LHCN-M2 (cell line): Measurements from ENCODE around the gene NRP2. TPM values are rescaled to one million over a fixed set of nuclear protein-coding genes. Genes with fewer than 3 reads are reported as not detected.

ENCODE experiments used
- DNase-seq: peaks from one replicate; pipeline ENCODE4 v3.0.0-alpha.2; 2012; ENCODE audit warnings: low read depth
- polyA plus RNA-seq: library from polyadenylated mRNA; unstranded; fragments of >200 nt; gene quantifications from one replicate; pipeline ENCODE4 v1.2.1, GENCODE V29; 2012; ENCODE audit warnings: missing spikeins
- total RNA-seq: library from RNA; depleted of rRNA; stranded (reverse); fragments of >200 nt; gene quantifications from 2 replicates; pipeline ENCODE4 v1.2.3, GENCODE V29; 2014; rRNA removed

Gene NRP2, protein sequence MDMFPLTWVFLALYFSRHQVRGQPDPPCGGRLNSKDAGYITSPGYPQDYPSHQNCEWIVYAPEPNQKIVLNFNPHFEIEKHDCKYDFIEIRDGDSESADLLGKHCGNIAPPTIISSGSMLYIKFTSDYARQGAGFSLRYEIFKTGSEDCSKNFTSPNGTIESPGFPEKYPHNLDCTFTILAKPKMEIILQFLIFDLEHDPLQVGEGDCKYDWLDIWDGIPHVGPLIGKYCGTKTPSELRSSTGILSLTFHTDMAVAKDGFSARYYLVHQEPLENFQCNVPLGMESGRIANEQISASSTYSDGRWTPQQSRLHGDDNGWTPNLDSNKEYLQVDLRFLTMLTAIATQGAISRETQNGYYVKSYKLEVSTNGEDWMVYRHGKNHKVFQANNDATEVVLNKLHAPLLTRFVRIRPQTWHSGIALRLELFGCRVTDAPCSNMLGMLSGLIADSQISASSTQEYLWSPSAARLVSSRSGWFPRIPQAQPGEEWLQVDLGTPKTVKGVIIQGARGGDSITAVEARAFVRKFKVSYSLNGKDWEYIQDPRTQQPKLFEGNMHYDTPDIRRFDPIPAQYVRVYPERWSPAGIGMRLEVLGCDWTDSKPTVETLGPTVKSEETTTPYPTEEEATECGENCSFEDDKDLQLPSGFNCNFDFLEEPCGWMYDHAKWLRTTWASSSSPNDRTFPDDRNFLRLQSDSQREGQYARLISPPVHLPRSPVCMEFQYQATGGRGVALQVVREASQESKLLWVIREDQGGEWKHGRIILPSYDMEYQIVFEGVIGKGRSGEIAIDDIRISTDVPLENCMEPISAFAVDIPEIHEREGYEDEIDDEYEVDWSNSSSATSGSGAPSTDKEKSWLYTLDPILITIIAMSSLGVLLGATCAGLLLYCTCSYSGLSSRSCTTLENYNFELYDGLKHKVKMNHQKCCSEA
- total RNA-seq: 14.9 and 19.3 TPM in 2 replicates
- polyA plus RNA-seq: 7.7 TPM

DNA sequence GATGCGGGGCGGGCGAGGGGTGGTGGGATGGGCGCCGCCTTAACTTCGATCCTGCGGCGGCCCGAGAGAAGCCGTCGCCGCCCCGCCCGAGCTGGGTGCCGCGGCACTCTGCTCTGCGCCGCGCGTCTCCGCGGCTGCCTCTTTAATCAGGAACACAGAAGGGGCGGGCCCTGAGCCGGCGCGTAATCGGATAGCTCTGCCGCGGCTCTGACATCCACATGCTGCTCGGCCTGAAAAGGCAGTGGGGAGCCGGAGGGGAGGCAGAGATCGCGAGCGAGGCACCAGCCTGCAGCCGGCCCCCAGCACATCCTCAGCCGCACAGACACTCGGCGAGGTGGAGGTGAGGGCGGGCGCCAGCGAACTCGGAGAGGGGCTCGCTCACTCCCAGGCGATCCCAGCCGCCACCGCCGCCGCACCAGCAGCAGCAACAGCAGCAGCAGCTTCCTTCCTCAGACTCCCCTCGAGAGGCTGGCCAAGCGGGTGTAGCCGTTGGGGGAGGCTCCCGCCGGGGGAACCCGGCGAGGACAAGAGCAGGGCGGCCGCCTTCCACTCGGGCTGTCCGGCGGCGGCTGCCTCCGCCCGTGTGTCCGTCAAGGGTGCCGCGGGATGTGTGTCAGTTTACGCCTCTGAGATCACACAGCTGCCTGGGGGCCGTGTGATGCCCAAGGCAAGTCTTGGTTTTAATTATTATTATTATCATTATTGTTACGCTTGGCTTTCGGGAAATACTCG is at the start of gene NRP2:
Gene NRP2, plus strand, starts transcription at position 263 of the 732 bp plus-strand sequence. CDS start 790 bp downstream, outside the sequence.
- DNase-seq: peak; percentile 78

DNA sequence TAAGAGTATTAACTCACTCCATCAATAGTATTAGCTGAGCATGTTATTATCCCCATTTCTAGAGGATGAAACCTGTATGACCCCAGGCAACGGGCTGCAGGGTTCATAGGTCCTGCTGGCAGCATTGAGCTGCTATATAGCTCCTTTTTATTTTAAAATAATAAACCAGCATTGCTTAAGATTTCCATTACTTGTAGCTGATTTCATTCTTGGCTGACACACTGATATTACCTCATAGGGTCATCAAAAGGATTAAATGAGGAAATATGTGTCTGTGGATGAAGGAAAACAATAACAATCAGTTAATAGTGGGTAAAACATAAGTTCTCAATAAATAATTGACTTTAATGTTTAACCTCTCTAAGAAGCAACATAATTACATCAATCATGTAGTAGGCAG is 48.3 kb upstream of the NRP2 start:
- no peak for DNase-seq

DNA sequence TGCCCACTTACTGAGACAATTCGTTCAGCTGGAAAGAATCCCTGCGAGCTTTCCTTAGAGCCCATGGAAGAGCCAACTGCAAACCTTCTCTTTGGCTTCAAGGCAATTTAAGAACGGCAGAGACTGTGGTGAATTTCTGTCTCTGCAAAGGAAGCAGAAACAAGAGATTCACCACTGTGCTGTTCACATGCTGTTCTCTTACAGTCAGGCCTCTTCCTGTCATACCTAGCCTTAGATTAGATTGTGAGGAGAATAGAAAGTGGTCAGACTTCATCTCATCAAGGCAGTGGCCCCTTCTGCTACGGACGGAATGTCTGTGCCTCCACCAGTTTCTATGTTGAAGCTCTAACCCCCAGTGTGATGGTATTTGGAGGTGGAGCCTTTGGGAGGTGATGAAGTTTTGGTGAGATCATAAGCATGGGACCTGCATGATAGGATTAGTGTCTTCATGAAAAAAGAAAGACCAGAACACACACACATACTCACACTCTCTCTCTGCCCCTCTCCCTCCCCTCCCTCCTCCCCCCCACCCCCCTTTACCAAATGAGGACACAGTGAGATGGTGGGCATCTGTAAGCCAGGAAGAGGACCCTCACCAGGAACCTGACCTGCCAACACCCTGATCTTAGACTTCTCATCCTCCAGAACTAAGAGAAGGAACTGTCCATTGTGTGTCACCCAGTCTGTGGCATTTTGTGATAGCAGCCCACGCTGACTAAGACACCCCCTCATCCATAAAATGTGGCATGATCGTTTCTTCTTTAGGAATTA is 45.6 kb upstream of the NRP2 start:
- DNase-seq: no peak

DNA sequence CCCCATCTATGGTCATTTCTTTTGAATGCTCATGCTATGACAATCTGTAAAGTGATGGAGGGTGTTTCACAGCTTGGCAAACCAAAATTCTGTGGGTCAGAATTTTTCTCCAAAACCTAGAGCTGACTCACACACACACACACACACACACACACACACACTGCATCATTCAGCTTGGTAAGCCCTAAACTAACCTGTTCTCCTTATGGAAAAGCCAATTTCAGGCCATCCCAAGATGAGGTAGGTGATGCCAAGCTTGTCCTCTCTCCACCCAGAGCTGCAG is 45.0 kb upstream of the NRP2 start:
- no peak for DNase-seq

DNA sequence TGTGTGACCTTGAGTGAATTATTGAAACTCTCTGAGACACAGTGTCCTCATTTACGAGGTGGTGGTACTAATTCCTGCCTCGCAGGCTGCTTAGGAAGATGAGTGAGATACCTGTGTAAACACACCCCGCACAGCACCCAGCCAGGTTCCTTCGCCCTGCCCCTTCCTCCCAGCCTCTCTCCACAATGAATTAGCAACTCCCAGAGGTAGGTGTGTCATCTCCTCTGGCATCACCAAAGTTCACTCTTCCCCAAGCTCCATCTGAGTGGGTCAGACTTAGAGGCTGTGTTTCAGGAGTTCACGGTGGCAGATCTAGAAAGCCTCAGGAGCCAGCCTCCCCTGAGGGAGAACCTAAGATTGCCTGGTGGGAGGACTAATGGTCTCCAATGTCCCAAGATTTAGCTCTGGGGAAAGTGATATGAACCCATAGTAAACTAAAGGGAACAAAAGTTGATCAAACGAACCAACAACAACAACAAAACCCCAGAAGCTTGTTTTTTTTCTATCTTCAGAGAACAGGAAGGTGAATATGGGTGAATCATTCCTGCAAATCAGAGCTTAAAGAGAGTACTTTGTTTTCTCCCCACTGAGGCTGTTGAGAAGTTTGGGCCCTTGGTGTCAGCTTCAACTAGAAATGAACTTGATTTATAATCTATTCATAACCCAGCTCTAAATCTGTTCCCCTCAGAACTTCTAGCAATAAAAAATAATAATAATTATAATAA is 44.4 kb upstream of the NRP2 start:
- DNase-seq: no peak

DNA sequence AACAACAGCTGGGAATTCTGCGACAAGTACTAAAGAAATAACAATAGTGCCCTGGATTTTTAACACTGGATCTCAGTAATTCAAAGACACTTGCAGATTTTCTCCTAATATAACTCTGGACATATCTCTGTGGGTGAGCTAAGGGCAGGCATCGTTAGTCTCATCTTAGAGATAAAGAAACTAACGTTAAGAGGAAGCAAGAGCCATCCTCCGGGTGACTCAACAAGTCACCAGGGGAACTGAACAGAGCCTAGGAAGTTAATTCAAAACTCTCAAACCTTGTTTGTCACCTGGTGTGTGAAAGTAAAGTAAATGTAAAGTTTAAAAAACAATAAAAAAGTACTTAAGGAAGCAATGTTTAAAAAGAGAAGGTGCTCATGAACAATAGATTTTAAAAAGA is 41.6 kb upstream of the NRP2 start:
- no peak for DNase-seq

DNA sequence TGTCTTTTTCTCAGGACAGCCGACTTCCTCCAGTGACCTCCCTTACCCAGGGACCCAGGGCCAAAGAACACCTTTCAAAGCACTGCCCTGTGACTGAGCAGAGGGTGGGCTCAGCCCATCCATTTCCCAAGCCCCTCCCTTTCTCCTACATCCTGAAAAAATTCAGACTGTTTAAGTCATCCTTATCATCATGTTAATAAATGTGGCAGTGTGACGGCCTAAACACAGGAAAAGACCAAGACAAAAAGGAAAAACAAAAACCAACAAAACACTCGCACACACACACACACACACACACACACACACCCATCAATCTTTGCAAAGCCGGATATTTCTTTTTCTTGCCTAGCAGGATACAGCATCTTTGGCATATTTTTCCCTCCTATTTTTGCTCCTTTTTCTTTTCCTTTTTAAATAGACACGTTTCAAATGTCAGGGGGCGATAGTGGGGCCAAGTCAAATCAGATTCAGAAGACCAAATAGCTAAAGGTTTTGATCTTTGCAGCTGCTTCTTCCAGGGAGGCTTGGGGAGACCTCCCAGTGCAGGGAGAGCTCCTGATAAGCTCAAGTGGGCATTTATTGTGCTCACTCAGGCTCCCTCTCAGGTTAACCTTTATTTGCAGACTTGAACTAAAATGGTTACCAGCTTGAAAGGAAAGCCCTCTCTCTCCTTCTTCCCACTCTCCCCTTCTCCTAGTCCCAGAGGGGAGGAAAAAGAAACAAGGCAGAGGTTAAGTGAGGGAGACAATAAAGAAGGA is 39.5 kb upstream of the NRP2 start:
- no peak for DNase-seq

DNA sequence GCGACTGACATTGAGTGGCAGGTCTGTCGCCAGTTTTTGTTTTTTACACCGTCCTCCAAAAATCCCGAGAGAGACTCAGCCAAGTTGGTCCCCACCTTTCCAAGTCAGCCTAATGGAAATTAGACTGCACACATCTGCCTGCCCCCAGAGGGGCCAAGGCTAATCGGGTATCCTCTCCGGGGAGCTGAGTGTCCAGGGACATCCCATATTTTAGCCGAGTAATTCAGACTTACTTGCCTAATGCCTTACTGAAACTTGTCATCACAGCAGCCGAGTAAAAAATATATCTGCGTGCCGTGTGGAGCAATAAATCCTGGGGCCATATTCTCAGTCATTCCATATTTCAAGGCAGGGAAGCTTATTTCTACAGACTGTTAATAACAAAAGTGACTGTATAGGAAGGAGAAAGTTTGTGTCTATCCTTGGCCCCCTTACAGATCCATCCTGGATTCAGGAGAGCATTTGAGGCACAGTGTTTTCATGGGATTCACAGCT is 38.9 kb upstream of the NRP2 start:
- DNase-seq: no peak

DNA sequence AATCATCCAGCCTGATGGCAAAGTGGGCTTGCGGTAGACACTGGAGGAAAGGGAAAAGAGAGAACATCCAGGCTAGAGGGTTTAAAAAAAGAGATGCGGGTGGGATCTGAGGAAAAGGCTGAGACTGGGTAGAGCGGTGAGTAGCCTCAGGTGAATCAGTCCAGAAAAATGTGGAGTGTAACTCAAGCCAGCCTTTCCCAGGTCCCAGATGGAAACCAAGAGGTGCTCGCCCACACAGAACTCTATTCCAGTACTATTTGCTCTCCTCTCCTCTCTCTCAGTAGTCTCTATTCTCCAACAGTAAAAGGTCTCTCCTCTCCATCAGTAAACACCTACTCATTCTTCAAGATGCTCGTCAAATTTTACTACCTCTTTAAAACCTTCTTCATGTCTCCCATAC is 38.3 kb upstream of the NRP2 start:
- no peak for DNase-seq

DNA sequence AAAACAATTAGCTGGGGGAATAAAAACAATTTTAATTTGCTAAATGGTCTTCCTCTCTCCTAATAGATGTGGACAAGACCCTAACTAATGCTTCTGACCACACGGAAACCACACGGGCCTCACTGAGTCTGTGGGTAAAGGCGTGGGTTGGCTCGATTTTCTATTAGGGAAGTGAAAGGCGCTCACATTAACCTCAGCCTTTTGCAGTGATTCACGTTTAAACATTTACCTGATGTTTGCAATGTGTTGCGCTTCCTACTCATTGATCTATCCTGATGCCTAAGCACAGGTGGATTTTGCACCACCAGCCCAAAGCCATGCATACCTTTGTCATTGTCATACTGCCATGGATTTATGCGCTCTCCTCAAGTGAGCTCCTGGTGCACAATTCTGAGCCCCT is 35.6 kb upstream of the NRP2 start:
- no peak for DNase-seq

DNA sequence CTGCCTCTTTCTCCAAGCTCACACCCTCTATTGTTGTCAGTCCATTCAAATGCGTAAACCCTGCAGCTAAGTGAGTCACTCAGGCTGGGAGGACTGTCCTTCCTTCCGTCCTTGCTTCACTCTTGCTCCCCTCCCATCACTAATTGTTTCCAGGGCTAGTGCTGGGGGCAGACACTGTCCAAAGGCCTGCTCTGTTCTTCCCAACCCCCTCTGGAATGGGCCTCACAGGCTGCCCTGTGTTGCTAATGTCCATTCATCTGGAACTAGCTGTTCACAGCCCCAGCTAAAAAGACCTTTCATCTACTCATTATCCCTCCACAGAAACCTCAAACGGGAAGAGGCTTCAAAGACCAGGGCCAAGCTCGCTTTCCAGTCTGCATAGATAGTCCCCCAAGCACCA is 31.9 kb upstream of the NRP2 start:
- no peak for DNase-seq

DNA sequence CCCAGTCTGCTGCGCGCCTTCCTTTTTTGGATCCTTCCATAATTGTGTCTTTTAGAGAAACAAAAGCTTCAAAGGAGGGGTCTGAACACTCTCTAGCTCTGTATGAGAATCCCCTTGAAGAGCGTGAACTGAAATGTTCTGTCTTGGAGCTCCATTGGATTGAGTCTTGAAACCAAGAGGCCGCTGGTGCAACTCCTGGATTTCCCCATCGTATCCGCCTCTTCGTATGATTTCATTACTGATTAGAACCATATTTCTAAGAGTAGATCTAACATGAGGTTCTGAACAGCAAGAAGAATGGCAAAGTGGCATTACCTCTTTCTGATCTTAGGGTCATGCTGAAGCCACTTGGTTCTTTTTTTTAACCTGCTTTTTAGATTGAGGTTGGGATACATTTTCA is 31.4 kb upstream of the NRP2 start:
- DNase-seq: no peak

DNA sequence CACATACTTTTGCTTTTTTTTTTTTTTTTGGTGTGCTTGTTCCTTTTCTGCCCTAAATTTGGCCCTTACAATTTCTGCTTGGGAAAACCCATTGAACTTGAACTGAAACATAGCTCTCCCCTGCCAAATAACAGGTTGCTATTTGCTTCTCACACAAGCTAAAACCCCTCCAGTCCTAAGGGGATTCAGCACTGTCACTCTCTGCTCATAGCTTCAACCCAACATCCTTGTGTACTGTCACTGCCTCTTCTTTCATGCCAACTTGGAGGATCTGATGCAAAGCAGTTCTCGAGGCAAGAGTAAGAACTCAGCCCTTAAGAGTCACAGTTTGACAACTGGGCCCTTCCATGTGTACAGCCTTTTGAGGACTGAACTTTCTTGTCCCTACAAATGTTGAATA is 30.6 kb upstream of the NRP2 start:
- no peak for DNase-seq

DNA sequence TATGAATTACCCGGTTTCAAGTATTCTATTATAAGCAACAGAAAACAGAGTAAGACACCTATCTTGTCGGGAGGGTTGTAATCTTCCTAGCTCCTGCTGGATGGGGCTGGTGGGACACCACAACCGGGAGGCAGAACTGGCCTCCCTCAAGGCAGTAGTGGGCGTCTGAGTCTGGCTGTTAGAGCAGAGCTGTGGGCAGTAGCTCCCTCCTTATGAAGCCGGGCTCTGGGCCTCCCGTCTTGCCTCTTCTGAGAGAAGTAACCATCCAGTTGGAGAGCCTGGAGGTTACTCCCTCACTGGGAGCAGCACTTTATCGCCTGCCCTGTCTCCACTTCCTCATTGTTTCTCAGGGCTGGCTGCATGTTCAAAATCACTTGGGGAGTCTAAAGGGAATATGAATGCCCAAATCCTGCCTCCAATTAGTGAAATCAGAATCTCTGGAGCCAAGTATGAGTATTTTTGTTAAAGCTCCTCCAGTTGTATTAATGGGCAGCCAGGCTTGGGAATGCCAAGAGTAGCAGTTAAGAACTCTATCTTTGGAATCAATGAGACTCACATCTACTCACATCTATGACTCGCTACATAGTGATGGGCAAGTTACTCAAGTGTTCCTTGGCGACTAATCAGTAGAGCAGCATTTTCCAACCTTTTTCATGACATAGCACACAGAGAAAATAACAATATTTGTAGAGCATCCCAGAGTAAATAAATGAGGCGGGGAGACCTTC is 27.3 kb upstream of the NRP2 start:
- peak; percentile 85 for DNase-seq

DNA sequence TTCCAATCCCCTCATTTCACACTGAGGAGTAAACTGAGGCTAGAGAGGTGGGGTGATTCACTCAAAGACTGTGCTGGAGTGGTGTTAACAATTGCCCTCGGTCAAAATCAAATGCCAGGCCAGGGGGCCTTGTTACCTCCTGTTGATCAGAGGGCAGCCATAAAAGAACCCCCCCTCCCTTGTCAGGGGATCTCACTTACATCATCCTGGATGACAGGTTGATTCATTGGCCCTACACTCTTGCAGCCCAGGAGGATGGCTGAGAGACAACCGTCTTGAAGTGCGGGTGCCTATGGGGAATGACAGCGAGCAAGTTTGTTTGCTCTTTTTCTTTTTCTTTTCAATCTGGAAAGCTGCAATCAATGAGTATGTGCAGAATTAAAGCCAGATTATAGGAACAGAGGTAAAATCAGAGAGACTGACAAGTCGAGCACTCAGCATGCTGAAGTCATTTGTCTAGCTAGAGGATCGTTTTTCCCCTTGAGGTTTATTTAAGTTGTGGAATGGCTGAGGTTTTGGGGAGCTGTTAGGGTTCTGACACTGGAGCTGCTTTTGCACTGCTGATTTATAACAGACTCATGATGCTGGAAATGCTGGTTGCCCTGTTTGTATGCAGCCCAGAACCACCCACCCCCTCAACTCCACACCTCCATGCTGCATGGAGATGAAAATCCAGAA is 26.4 kb upstream of the NRP2 start:
- no peak for DNase-seq

DNA sequence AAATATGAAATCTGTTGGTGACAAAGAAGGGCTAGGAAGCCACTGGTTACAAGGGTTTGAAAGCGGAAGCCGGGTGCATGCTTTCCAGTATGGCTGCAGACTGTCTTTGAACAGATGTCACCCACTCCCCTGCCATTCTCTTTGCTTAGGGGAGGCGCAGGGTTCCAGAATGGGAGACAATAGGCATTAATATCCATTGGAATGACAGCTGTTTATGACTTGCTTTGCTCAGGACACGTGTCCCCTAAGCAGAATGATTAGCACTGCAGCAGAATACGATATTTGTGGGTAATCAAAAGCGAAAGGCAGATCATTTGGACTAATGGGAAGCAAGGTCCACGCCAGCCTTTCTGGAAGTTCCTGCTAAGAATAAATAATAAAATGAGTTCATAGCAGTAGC is 25.8 kb upstream of the NRP2 start:
- DNase-seq: no peak

DNA sequence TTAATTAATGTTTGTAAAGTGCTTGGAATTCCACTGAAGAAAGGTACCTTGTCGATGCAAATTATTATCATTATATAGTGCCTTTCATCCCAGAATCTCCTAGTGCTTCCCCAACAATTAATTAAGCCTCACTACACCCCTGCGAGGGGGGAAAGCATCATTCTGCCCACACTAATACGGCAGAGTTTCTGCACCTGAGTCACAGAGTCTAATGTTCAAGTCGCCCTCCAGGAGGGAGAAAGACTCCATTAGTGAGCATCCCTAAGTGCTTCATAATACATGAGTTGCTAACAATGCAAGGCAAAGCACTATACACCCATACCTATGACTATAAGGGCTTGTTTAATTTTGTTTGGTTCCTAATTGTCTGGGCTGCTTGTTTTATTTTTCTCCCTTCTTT is 25.4 kb upstream of the NRP2 start:
- no peak for DNase-seq

DNA sequence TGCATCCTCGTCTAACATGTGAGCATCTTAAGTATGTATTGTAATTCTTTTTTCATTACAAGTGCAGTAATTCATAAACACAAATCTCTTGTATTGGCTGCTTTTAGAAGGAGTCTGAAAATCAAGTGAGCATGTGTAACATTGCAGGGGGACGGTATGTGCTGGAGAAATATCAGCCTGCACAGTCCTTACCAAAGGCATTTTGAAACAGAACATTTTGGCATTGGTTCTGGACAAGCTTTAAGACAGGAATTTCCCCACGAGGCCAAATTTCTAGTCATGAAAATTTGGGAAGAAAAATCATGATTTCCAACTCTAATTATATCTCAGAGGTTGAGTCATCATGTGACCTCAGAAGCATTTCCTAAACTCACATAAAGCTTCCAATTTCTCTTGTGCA is 24.7 kb upstream of the NRP2 start:
- peak; percentile 67 for DNase-seq

DNA sequence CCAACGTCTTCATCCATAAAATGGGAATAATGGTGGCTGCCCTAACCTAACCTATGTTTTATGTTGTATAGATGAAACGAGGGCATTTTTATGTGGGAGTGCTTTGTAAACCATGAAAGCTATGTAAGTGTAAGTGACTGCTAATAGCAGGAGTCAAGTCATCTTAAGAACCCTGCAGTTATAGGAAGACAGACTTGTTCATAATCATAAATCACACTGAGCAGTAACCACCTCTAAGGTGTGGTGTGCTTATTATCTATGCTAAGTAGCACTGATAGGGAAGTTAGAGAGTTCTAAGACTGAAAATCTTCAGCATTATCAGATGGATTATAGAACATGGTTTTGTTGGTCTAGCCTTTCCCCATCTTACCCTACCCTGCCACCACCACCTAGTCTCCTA is 24.2 kb upstream of the NRP2 start:
- no peak for DNase-seq
